Uterus (tissue), 2 donors: ENCODE data around the gene SLAMF9.

Source experiments
- CTCF ChIP-seq, 4 experiments: fragments of 200-600 bp in 2 of 4; fragments of 450-650 bp in 2 of 4; sonication (generic) in 2 of 4; IDR thresholded peaks; one replicate each; pipeline ENCODE4 v1.5.1; 2016 to 2019; ENCODE audit warnings: antibody characterized with exemption in 4 of 4, mild to moderate bottlenecking in 2 of 4, moderate library complexity in 1 of 4
- POLR2A ChIP-seq, 2 donors: fragments of 450-650 bp; IDR thresholded peaks; one replicate each; pipeline ENCODE4 v1.6.1; 2016; ENCODE audit warnings: antibody characterized with exemption in 2 of 2, mild to moderate bottlenecking in 1 of 2, moderate library complexity in 1 of 2

GRCh38 chr1:159941591-159942560 is 12.2 kb downstream of the SLAMF9 start:
- TF ChIP-seq CTCF (IDR thresholded peaks at IDR 0.05) (no peak), POLR2A (IDR thresholded peaks at IDR 0.05) (no peak)
